Endothelial cell of umbilical vein (primary cell): Measurements from ENCODE around the gene ACAT2. TPM values are rescaled to one million over a fixed set of nuclear protein-coding genes. Genes with fewer than 3 reads are reported as not detected.

Source experiments
- BruUV-seq: library from RNA; stranded (reverse); fragments of 400-500 nt; replicated peaks from 2 replicates; lab custom pipeline; 2021; lab: Mats Ljungman, UMichigan
- CTCF ChIA-PET: fragments of 300-600, 350-600 bp; sonication (Branson Sonifier 250); formaldehyde crosslinking; loops from one replicate; lab custom pipeline; 2021; ENCODE audit warnings: antibody characterized with exemption, inconsistent platforms; lab: Charles Lee
- POLR2A ChIA-PET: fragments of 300-600, 350-600 bp; sonication (Branson Sonifier 250); formaldehyde crosslinking; loops from one replicate; lab custom pipeline; 2021; ENCODE audit warnings: antibody characterized with exemption, inconsistent platforms; lab: Charles Lee
- DNase-seq: peaks from one replicate; pipeline ENCODE4 v3.0.0-alpha.2; 2011; ENCODE audit warnings: low read depth, low spot score
- FAIRE-seq: peaks from 2 replicates; lab custom pipeline; 2011; peaks lifted over from hg19 to GRCh38; lab: Jason Lieb, UNC
- H2AFZ ChIP-seq: 2 replicates; pipeline ENCODE4 v1.6.0; 2012; ENCODE audit warnings: low read depth, low read length, control low read depth, inconsistent platforms
- H3K27ac ChIP-seq: 2 replicates; pipeline ENCODE4 v1.5.1; 2011; ENCODE audit warnings: low read depth, mild to moderate bottlenecking, control low read depth, low read length, moderate library complexity; ENCODE audit not compliant: insufficient read depth
- H3K27me3 ChIP-seq, 2 experiments: 2 replicates each; pipeline versions ENCODE4 v1.6.0 to v1.6.1; 2011; ENCODE audit warnings: low read length in 2 of 2, mixed read lengths in 1 of 2; ENCODE audit not compliant: control insufficient read depth in 2 of 2, insufficient read depth in 2 of 2
- H3K36me3 ChIP-seq, 2 experiments: 2 replicates in 1 of 2; 3 replicates in 1 of 2; pipeline ENCODE4 v1.5.1; 2011; ENCODE audit warnings: low read length in 2 of 2, mild to moderate bottlenecking in 1 of 2, moderate library complexity in 1 of 2; ENCODE audit not compliant: control insufficient read depth in 2 of 2, insufficient read depth in 2 of 2; ENCODE audit errors: extremely low read depth in 1 of 2
- H3K4me1 ChIP-seq: 3 replicates; pipeline ENCODE4 v1.5.1; 2011; ENCODE audit warnings: mild to moderate bottlenecking, low read length; ENCODE audit not compliant: control insufficient read depth, insufficient read depth; ENCODE audit errors: extremely low read depth
- H3K4me2 ChIP-seq: 2 replicates; pipeline ENCODE4 v1.6.1; 2011; ENCODE audit warnings: low read length, control low read depth, mixed read lengths; ENCODE audit not compliant: insufficient read depth
- H3K4me3 ChIP-seq, 3 experiments: fragments of 200-600 bp in 1 of 3; sonication (generic), shearing (Covaris generic) in 1 of 3; replicated peaks in 1 of 3; 2 replicates each; pipeline ENCODE4 v1.5.1; 2011 to 2016; ENCODE audit warnings: control low read depth in 3 of 3, low read length in 3 of 3, mild to moderate bottlenecking in 2 of 3, inconsistent platforms in 1 of 3, low read depth in 1 of 3, moderate library complexity in 1 of 3; ENCODE audit not compliant: insufficient read depth in 1 of 3
- H3K79me2 ChIP-seq: 2 replicates; pipeline ENCODE4 v1.6.0; 2012; ENCODE audit warnings: low read length, inconsistent platforms; ENCODE audit not compliant: control insufficient read depth, insufficient read depth
- H3K9ac ChIP-seq: replicated peaks from 2 replicates; pipeline ENCODE3; 2011; ENCODE audit warnings: low read length, control low read depth; ENCODE audit not compliant: insufficient read depth; ENCODE audit errors: extremely low read depth
- H3K9me1 ChIP-seq: replicated peaks from 3 replicates; pipeline ENCODE4 v1.6.0; 2011; ENCODE audit warnings: mild to moderate bottlenecking, low read length; ENCODE audit not compliant: control insufficient read depth, insufficient read depth; ENCODE audit errors: extremely low read depth
- H3K9me3 ChIP-seq: replicated peaks from 2 replicates; pipeline ENCODE4 v1.5.1; 2012; ENCODE audit warnings: low read length, inconsistent platforms; ENCODE audit not compliant: control insufficient read depth, insufficient read depth
- H4K20me1 ChIP-seq: replicated peaks from 2 replicates; pipeline ENCODE3; 2011; ENCODE audit warnings: mild to moderate bottlenecking, low read length; ENCODE audit not compliant: control insufficient read depth, insufficient read depth; ENCODE audit errors: extremely low read depth
- EZH2 ChIP-seq: IDR thresholded peaks from 2 replicates; pipeline ENCODE4 v1.6.1; 2012; ENCODE audit warnings: borderline replicate concordance, low read depth, mild to moderate bottlenecking, moderate library complexity, low read length, inconsistent platforms; ENCODE audit not compliant: severe bottlenecking
- FOS ChIP-seq: IDR thresholded peaks from 2 replicates; pipeline ENCODE4 v1.6.1; 2011; ENCODE audit warnings: mild to moderate bottlenecking, low read length, moderate library complexity, borderline replicate concordance; ENCODE audit not compliant: insufficient read depth
- GATA2 ChIP-seq: IDR thresholded peaks from 2 replicates; pipeline ENCODE4 v1.7.0; 2011; ENCODE audit warnings: low read depth, mild to moderate bottlenecking, moderate library complexity, mixed read lengths, low read length; ENCODE audit not compliant: insufficient read length, insufficient read depth
- JUN ChIP-seq: IDR thresholded peaks from 2 replicates; pipeline ENCODE4 v1.6.1; 2011; ENCODE audit warnings: borderline replicate concordance, low read depth; ENCODE audit not compliant: insufficient read length, insufficient read depth
- MYC ChIP-seq: IDR thresholded peaks from one replicate; pipeline ENCODE4 v1.6.1; 2011; ENCODE audit warnings: mild to moderate bottlenecking, low read depth, low read length
- POLR2A ChIP-seq: IDR thresholded peaks from 2 replicates; pipeline ENCODE4 v1.6.1; 2012; ENCODE audit warnings: low read depth, mild to moderate bottlenecking, control low read depth, low read length
- POLR2AphosphoS5 ChIP-seq: IDR thresholded peaks from 2 replicates; pipeline ENCODE4 v1.6.1; 2012; ENCODE audit warnings: low read depth, mild to moderate bottlenecking, control low read depth, low read length, moderate library complexity; ENCODE audit not compliant: insufficient read depth
- dilution Hi-C: fragments of 300-500 bp; cut with MboI; formaldehyde crosslinking; loops from one replicate; pipeline ENCODE4 v1.15.0; 2019; ENCODE audit warnings: low sequenced_read_pairs; ENCODE audit not compliant: extremely low pct_ligation_motif_present
- intact Hi-C: fragments of 100-400 bp; cut with micrococcal nuclease; formaldehyde crosslinking; loops from one replicate; pipeline ENCODE4 v1.10.0; 2022
- polyA plus RNA-seq, 4 experiments: library from polyadenylated mRNA; depleted of rRNA in 3 of 4; stranded (reverse) in 3 of 4; unstranded in 1 of 4; fragments of >200 nt; gene quantifications; 2 replicates each; pipeline versions ENCODE4 v1.2.1 to v1.2.3, GENCODE V29; 2011 to 2012; ENCODE audit warnings: missing spikeins in 1 of 4
- total RNA-seq: library from RNA; stranded (reverse); gene quantifications from 2 replicates; pipeline ENCODE4 v1.2.3, GENCODE V29; 2021
- TF ChIP-seq, protein P1 (sequence below), 2 donors: IDR thresholded peaks; 1 replicate in 1 of 2; 2 replicates in 1 of 2; pipeline ENCODE4 v1.5.1; 2011; ENCODE audit warnings: low read length in 2 of 2, mild to moderate bottlenecking in 2 of 2, moderate library complexity in 2 of 2, control low read depth in 1 of 2, inconsistent platforms in 1 of 2, low read depth in 1 of 2; ENCODE audit not compliant: insufficient read depth in 1 of 2; ENCODE audit errors: extremely low read depth in 1 of 2
- TF ChIP-seq, protein P2 (sequence below): IDR thresholded peaks from 2 replicates; pipeline ENCODE4 v1.6.1; 2011; ENCODE audit not compliant: insufficient read depth, insufficient read length

ACAT2 gene
- total and polyA plus RNA-seq, 2 donors (not counting 3 experiments of a cell fraction or from before 2014, with no cell fraction given): 44.6 to 114 TPM

DNA sequence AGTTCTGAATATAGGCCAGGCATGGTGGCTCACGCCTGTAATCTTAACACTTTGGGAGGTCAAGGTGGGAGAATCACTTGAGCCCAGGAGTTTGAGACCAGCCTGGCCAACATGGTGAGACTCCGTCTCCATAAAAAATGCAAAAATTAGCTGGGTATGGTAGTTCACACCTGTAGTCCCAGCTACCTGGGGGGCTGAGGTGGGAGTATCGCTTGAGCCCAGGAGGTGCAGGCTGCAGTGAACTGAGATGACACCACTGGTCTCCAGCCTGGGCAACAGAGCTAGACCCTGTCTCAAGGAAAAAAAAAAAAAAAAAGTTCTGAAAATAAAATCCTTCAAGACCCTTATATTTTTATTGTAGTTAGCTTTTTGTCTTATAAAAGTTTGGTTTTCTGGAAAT lies 46.2 kb upstream of the ACAT2 start:
- no peak for DNase-seq
- TF ChIP-seq JUN (no peak), EZH2 (no peak), FOS (no peak), POLR2A (no peak), MYC (no peak), GATA2 (no peak), POLR2AphosphoS5 (no peak)
- TF ChIP-seq, protein P1, sequence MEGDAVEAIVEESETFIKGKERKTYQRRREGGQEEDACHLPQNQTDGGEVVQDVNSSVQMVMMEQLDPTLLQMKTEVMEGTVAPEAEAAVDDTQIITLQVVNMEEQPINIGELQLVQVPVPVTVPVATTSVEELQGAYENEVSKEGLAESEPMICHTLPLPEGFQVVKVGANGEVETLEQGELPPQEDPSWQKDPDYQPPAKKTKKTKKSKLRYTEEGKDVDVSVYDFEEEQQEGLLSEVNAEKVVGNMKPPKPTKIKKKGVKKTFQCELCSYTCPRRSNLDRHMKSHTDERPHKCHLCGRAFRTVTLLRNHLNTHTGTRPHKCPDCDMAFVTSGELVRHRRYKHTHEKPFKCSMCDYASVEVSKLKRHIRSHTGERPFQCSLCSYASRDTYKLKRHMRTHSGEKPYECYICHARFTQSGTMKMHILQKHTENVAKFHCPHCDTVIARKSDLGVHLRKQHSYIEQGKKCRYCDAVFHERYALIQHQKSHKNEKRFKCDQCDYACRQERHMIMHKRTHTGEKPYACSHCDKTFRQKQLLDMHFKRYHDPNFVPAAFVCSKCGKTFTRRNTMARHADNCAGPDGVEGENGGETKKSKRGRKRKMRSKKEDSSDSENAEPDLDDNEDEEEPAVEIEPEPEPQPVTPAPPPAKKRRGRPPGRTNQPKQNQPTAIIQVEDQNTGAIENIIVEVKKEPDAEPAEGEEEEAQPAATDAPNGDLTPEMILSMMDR (IDR thresholded peaks at IDR 0.05; ENCODE audit: extremely low read depth in 1 of 2, insufficient read depth in 1 of 2, low read depth in 1 of 2, low read length in 2 of 2): no peak
- TF ChIP-seq, protein P2, sequence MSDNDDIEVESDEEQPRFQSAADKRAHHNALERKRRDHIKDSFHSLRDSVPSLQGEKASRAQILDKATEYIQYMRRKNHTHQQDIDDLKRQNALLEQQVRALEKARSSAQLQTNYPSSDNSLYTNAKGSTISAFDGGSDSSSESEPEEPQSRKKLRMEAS: no peak
- no peaks in the 10 kb centered on the region for H4K20me1 ChIP-seq
- no peak overlapping the region for H2AFZ ChIP-seq
- ChIA-PET POLR2A (no interaction called here), CTCF (no interaction called here)
- no peaks in the 10 kb centered on the region for H3K9me3 ChIP-seq
- FAIRE-seq: no peak
- dilution Hi-C loops: no loop called here
- no peaks in the 10 kb centered on the region for H3K4me1 ChIP-seq
- H3K4me2 ChIP-seq: no peak overlapping the region
- H3K9me1 ChIP-seq: no peaks in the 10 kb centered on the region
- H3K27ac ChIP-seq: no peak overlapping the region
- H3K9ac ChIP-seq: no peak overlapping the region
- no peaks in the 10 kb centered on the region for H3K79me2 ChIP-seq
- intact Hi-C loops: no loop called here
- no peaks in the 10 kb centered on the region for H3K27me3 ChIP-seq
- H3K36me3 ChIP-seq: no peaks in the 10 kb centered on the region
- no peak overlapping the region for H3K4me3 ChIP-seq
- no TSS peak for BruUV-seq
